GM18502 (cell line): Measurements from ENCODE around the gene DACH2.

Source experiments
- ATAC-seq: cut with Tn5 transposase; IDR thresholded peaks from one replicate; pipeline ENCODE4 v1.9.1; 2021; ENCODE audit warnings: mild to moderate bottlenecking; ENCODE audit not compliant: unreplicated experiment, poor library complexity

Gene DACH2

DNA sequence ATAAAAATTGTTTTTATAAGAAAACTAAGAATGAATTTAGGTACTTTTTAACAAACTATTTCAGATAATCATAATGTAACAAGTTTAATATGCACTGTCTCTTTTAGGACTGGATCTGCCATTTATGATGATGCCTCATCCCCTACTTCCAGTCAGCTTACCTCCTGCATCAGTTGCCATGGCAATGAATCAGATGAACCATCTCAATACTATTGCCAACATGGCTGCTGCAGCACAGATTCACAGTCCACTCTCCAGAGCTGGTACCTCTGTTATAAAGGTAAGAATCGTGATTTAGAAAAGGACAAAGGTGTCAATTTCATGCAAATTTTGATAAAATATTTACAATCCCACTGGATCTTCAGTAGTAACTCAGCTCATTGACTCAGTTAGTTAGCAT, 566.2 kb downstream of the DACH2 start:
- no peak for ATAC-seq

GRCh38 chrX:86724277-86724676, 576.0 kb downstream of the DACH2 start:
- no peak for ATAC-seq

DNA sequence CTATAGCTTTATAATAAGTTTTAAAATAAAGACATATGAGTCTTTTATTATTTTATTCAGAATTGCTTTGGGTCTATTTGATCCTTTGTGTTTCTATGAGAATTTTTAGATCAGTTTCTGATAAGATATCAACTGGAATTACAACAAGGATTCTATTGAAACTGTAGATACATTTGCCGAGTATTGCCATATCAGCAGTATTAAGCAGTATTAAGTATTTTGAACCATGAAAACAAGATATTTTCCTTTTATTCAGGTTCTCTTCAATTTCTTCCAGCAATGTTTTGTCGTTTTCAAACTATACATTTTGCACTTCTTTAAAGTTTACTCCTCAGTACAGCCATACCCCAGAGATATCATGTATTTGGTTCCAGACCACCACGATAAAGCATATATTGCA, 598.8 kb downstream of the DACH2 start:
- no peak for ATAC-seq

DNA sequence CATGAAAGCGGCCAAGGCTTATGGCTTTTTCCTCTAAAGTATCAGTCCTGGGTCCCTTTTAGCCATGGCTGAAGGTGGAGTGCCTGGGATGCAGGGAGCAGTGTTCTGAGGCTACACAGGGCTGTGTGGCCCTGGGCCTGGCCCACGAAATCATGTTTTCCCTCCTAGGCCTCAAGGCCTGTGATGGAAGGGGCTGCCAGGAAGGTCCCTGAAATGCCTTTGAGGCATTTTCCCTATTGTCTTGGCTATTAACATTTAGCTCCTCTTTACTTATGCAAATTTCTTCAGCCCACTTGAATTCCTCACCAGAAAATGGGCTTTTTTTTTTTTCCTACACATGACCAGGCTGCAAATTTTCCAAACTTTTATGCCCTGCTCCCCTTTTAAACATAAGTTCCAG, 657.0 kb downstream of the DACH2 start:
- ATAC-seq = no peak

- peak; percentile 65 for ATAC-seq
Measured at GRCh38 chrX:86806786-86807185, 658.5 kb downstream of the DACH2 start.

GRCh38 chrX:86809651-86810050, 661.4 kb downstream of the DACH2 start:
- ATAC-seq = no peak

DNA sequence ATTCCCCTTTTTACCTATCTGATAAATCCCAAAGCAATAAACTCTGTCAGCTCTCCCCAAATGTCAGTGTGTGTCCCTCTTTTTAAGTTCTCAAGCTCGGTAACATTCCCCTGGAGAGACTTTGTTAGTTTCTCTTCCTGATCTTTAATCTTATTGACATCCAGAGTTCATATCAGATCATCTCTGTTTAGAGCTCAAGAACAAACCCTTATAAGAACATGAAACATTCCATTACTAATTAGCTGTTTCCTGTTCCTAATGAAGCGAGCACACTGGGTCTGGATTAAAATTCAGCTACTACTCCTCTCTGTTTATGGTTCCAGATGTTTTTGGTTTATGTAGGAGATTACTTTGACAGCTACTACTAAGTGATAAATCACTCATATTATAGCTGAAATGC, 681.5 kb downstream of the DACH2 start:
- ATAC-seq = no peak

DNA sequence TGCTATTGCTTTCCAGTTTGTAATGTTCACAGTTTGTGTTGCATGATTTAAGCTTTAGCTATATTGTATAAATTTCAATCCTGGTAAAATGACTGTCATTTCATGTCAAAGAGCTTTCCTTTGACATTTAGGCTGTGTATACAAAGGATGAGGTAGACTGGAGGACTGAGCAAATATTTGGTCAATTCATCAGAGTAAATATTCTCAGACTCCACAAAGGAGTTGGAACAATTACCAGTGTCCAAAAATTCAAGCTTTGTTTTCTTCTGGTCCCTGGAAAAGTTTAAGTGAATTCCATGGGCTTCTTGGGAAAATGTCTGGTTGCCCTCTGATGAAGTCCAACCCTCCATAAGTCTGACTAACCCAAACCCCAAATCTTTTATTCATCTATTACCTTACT, 682.4 kb downstream of the DACH2 start:
- no peak for ATAC-seq

- ATAC-seq = no peak
Measured at GRCh38 chrX:86845101-86845500, 696.9 kb downstream of the DACH2 start.
